IMR-90 (cell line): ENCODE data around the gene LRIT2. TPM values are rescaled to one million over a fixed set of nuclear protein-coding genes. Genes with fewer than 3 reads are reported as not detected.
A peak's percentile ranks its signal among the peaks of the same experiment; 100 is the strongest.

Experiments used
- ATAC-seq: fragments of 200-7000 bp; cut with Tn5 transposase; 2 replicates; pipeline ENCODE4 v1.9.1; 2020; ENCODE audit warnings: low read depth, mild to moderate bottlenecking, moderate library complexity
- BruUV-seq: library from RNA; stranded (reverse); fragments of 400-500 nt; replicated peaks from 2 replicates; lab custom pipeline; 2021; lab: Mats Ljungman, UMichigan
- CTCF ChIA-PET: fragments of 300-600 bp; formaldehyde crosslinking; extraction: SDS; loops from one replicate; lab custom pipeline; 2021; ENCODE audit warnings: antibody characterized with exemption; lab: Yijun Ruan, JAX
- POLR2A ChIA-PET: fragments of 300-600 bp; sonication (Branson Sonifier 250); formaldehyde crosslinking; loops from one replicate; lab custom pipeline; 2022; ENCODE audit warnings: antibody characterized with exemption; ENCODE audit not compliant: unreplicated experiment; lab: Charles Lee
- DNase-seq: peaks from one replicate; pipeline ENCODE4 v3.0.0; 2013
- H2AFZ ChIP-seq: replicated peaks from 2 replicates; pipeline ENCODE3; 2013; ENCODE audit warnings: low read length, mild to moderate bottlenecking; ENCODE audit not compliant: poor library complexity
- H2AK5ac ChIP-seq: 2 replicates; pipeline ENCODE4 v1.6.1; 2013; ENCODE audit warnings: low read depth, low read length, inconsistent platforms
- H2AK9ac ChIP-seq: replicated peaks from 2 replicates; pipeline ENCODE3; 2013; ENCODE audit warnings: mild to moderate bottlenecking, low read depth, low read length, moderate library complexity; ENCODE audit not compliant: poor library complexity
- H2BK120ac ChIP-seq: 2 replicates; pipeline ENCODE4 v1.6.1; 2013; ENCODE audit warnings: low read depth, low read length, inconsistent platforms
- H2BK15ac ChIP-seq: 3 replicates; pipeline ENCODE4 v1.6.1; 2013; ENCODE audit warnings: low read depth, low read length, inconsistent platforms
- H2BK20ac ChIP-seq: 2 replicates; pipeline ENCODE4 v1.6.1; 2013; ENCODE audit warnings: low read depth, mild to moderate bottlenecking, inconsistent platforms, low read length, moderate library complexity
- H2BK5ac ChIP-seq: 2 replicates; pipeline ENCODE4 v1.6.1; 2013; ENCODE audit warnings: mild to moderate bottlenecking, low read depth, low read length, inconsistent platforms; ENCODE audit not compliant: poor library complexity, severe bottlenecking
- H3K14ac ChIP-seq: replicated peaks from 2 replicates; pipeline ENCODE4 v1.6.1; 2013; ENCODE audit warnings: low read depth, low read length, inconsistent platforms
- H3K18ac ChIP-seq: 2 replicates; pipeline ENCODE4 v1.6.1; 2013; ENCODE audit warnings: low read depth, low read length, control low read depth
- H3K23ac ChIP-seq: 2 replicates; pipeline ENCODE4 v1.6.1; 2013; ENCODE audit warnings: low read depth, low read length, inconsistent platforms
- H3K27ac ChIP-seq: 2 replicates; pipeline ENCODE4 v1.5.1; 2013; ENCODE audit warnings: mild to moderate bottlenecking, control low read depth, low read length; ENCODE audit not compliant: insufficient read depth
- H3K27me3 ChIP-seq: 2 replicates; pipeline ENCODE4 v1.6.1; 2013; ENCODE audit warnings: low read length; ENCODE audit not compliant: control insufficient read depth, insufficient read depth
- H3K36me3 ChIP-seq: 2 replicates; pipeline ENCODE4 v1.6.1; 2013; ENCODE audit warnings: low read length, mixed read lengths; ENCODE audit not compliant: control insufficient read depth, insufficient read depth
- H3K4ac ChIP-seq: 2 replicates; pipeline ENCODE4 v1.6.1; 2013; ENCODE audit warnings: low read depth, low read length, inconsistent platforms
- H3K4me1 ChIP-seq: 2 replicates; pipeline ENCODE4 v1.6.1; 2013; ENCODE audit warnings: low read length, mixed read lengths; ENCODE audit not compliant: control insufficient read depth, insufficient read depth
- H3K4me2 ChIP-seq: 2 replicates; pipeline ENCODE4 v1.6.1; 2013; ENCODE audit warnings: low read depth, mild to moderate bottlenecking, control low read depth, low read length, moderate library complexity
- H3K4me3 ChIP-seq: 2 replicates; pipeline ENCODE4 v1.5.1; 2013; ENCODE audit warnings: low read depth, mild to moderate bottlenecking, control low read depth, low read length, moderate library complexity; ENCODE audit not compliant: insufficient read depth
- H3K56ac ChIP-seq: 2 replicates; pipeline ENCODE4 v1.6.1; 2013; ENCODE audit warnings: low read length, inconsistent platforms; ENCODE audit not compliant: insufficient read depth; ENCODE audit errors: extremely low read depth
- H3K79me1 ChIP-seq, 2 experiments: 2 replicates each; pipeline ENCODE4 v1.6.1; 2013; ENCODE audit warnings: low read length in 2 of 2, inconsistent platforms in 1 of 2, low read depth in 1 of 2
- H3K9ac ChIP-seq: 2 replicates; pipeline ENCODE4 v1.6.1; 2013; ENCODE audit warnings: low read depth, low read length, control low read depth
- H3K9me1 ChIP-seq: 2 replicates; pipeline ENCODE4 v1.6.1; 2013; ENCODE audit warnings: low read length, inconsistent platforms; ENCODE audit not compliant: insufficient read depth
- H3K9me3 ChIP-seq: 2 replicates; pipeline ENCODE4 v1.6.1; 2013; ENCODE audit warnings: low read length; ENCODE audit not compliant: control insufficient read depth, insufficient read depth
- H4K20me1 ChIP-seq: 2 replicates; pipeline ENCODE4 v1.6.1; 2013; ENCODE audit warnings: low read length, inconsistent platforms; ENCODE audit not compliant: insufficient read depth
- H4K5ac ChIP-seq: 2 replicates; pipeline ENCODE4 v1.6.1; 2013; ENCODE audit warnings: mild to moderate bottlenecking, low read depth, low read length, control low read depth
- H4K8ac ChIP-seq, 2 experiments: 2 replicates each; pipeline ENCODE4 v1.6.1; 2013; ENCODE audit warnings: low read depth in 2 of 2, low read length in 2 of 2, control low read depth in 1 of 2, inconsistent platforms in 1 of 2
- H4K91ac ChIP-seq: 2 replicates; pipeline ENCODE4 v1.6.1; 2013; ENCODE audit warnings: low read depth, low read length, inconsistent platforms; ENCODE audit not compliant: insufficient read depth
- BHLHE40 ChIP-seq: fragments of 150-350 bp; IDR thresholded peaks from 2 replicates; pipeline ENCODE4 v1.6.1; 2016; ENCODE audit warnings: mild to moderate bottlenecking, low read depth, low read length
- USF2 ChIP-seq: fragments of 150-350 bp; IDR thresholded peaks from 2 replicates; pipeline ENCODE4 v1.6.1; 2017; ENCODE audit warnings: mild to moderate bottlenecking, antibody characterized with exemption, low read length, low read depth
- WGBS, 2 experiments: methylation state at CpG; one replicate each; pipeline versions ENCODE4 v1.1.5 to v1.1.7; 2013; ENCODE audit warnings: missing lambda C conversion rate in 2 of 2; ENCODE audit not compliant: insufficient read length in 1 of 2; ENCODE audit errors: extremely low coverage in 2 of 2; 5-methylcytosine and 5-hydroxymethylcytosine counted together
- dilution Hi-C: fragments of 300-500 bp; cut with HindIII; formaldehyde crosslinking; loops from one replicate; pipeline ENCODE4 v1.14.3; 2018; ENCODE audit warnings: low sequenced_read_pairs; ENCODE audit not compliant: unreplicated experiment
- in situ Hi-C: fragments of 300-500 bp; cut with MboI; formaldehyde crosslinking; loops from 3 replicates; pipeline ENCODE4 v1.14.3; 2019; ENCODE audit warnings: low sequenced_read_pairs, inconsistent platforms, mixed read lengths
- intact Hi-C: fragments of 100-400 bp; cut with micrococcal nuclease; formaldehyde crosslinking; loops from 2 replicates; pipeline ENCODE4 v1.10.0; 2022
- polyA plus RNA-seq, 3 experiments: library from polyadenylated mRNA; depleted of rRNA; stranded (reverse); fragments of >200 nt; gene quantifications; 2 replicates each; pipeline ENCODE4 v1.2.3, GENCODE V29; 2012; ENCODE audit warnings: low replicate concordance in 1 of 3
- total RNA-seq: library from RNA; depleted of rRNA; stranded (reverse); fragments of >200 nt; gene quantifications from 2 replicates; pipeline ENCODE4 v1.2.3, GENCODE V29; 2012

LRIT2 gene
- total and polyA plus RNA-seq, 2 of the 4 experiments (the other 2 are of a cell fraction): not detected

GRCh38 chr10:84177541-84178141 is 47.7 kb downstream of the LRIT2 start:
- Histone ChIP-seq H3K4me3 (no peak overlapping the region), H3K9me3 (no peaks in the 10 kb centered on the region), H3K27ac (no peak overlapping the region), H2AK5ac (no peak overlapping the region), H3K4me1 (no peaks in the 10 kb centered on the region), H2BK120ac (no peak overlapping the region), H3K56ac (no peak overlapping the region), H3K23ac (no peak overlapping the region), H2AK9ac (no peak overlapping the region), H2BK5ac (peak overlapping the region; percentile 89), H4K20me1 (no peaks in the 10 kb centered on the region), H4K8ac (no peak overlapping the region), H3K9me1 (0 out of 2 replicates have a peak, but pooled peaks cover 4% of the 10 kb centered on the region), H3K4ac (no peak overlapping the region), H3K36me3 (no peaks in the 10 kb centered on the region), H2BK15ac (no peak overlapping the region), H2AFZ (peak overlapping the region; percentile 43), H3K4me2 (no peak overlapping the region), H3K18ac (no peak overlapping the region), H2BK20ac (no peak overlapping the region), H3K79me1 (no peaks in the 10 kb centered on the region), H3K27me3 (no peaks in the 10 kb centered on the region), H3K14ac (no peak overlapping the region), H4K91ac (no peak overlapping the region), H4K5ac (no peak overlapping the region), H3K9ac (no peak overlapping the region)
- in situ Hi-C loops (no loop called here), intact Hi-C loops (no loop called here), dilution Hi-C loops (no loop called here)
- 78% methylated on average over 3 of the region's 8 CpGs; no CpG with 5 or more reads in 1 of the 2 experiments for WGBS, 2 experiments
- BruUV-seq: no TSS peak
- ChIA-PET POLR2A (no interaction called here), CTCF (no interaction called here)
- no peak for DNase-seq
- no peak for ATAC-seq
- no peak for TF ChIP-seq USF2
- TF ChIP-seq BHLHE40: no peak
